ENCODE results near the gene PDPK1. TPM values are rescaled to one million over a fixed set of nuclear protein-coding genes. Genes with fewer than 3 reads are reported as not detected.
A peak's percentile ranks its signal among the peaks of the same experiment; 100 is the strongest.

Gene PDPK1
- total RNA-seq, 4 donors from 2014 or later: 28.6 to 41.7 (median 32.4) TPM

- DNase-seq (ENCODE audit: low spot score in 2 of 2): no peak
- Histone ChIP-seq H3K4me3 (no peak overlapping the region), H3K36me3 (peaks cover 0 to 81% (median 11%) of the 10 kb centered on the region in 3 donors), H3K27ac (peak overlapping the region in 1 of 4 donors; percentile 35), H3K9me3 (no peaks in the 10 kb centered on the region), H3K4me1 (peaks cover 0 to 19% (median 15%) of the 10 kb centered on the region in 4 donors), H3K27me3 (no peaks in the 10 kb centered on the region)
- 90 to 91% methylated on average over 9 of the region's 9 CpGs for WGBS, 2 donors
- TF ChIP-seq POLR2A (IDR thresholded peaks at IDR 0.05): no peak
Measured at GRCh38 chr16:2524339-2524938, 13.4 kb upstream of the PDPK1 start.

- Histone ChIP-seq H3K4me3 (no peak overlapping the region), H3K27me3 (no peaks in the 10 kb centered on the region)
- 85 to 89% methylated on average over 6 to 8 of the region's 8 CpGs for WGBS, 2 donors
Measured at GRCh38 chr16:2526135-2526534, 11.7 kb upstream of the PDPK1 start.

GRCh38 chr16:2527071-2527783 is 10.6 kb upstream of the PDPK1 start:
- peaks cover 0 to 14% (median 6%) of the 10 kb centered on the region in 4 donors for H3K4me1 ChIP-seq
- no peak for TF ChIP-seq POLR2A (IDR thresholded peaks at IDR 0.05)
- TF ChIP-seq CTCF (IDR thresholded peaks at IDR 0.05): no peak
- no peak for TF ChIP-seq EP300 (IDR thresholded peaks at IDR 0.05)
- no peaks in the 10 kb centered on the region for H3K27me3 ChIP-seq
- H3K36me3 ChIP-seq: peaks cover 0 to 82% (median 11%) of the 10 kb centered on the region in 3 donors
- WGBS, 2 donors: 81 to 84% methylated on average over 11 to 12 of the region's 12 CpGs
- H3K4me3 ChIP-seq: no peak overlapping the region
- H3K27ac ChIP-seq: no peak overlapping the region
- DNase-seq (ENCODE audit: low spot score in 2 of 2): no peak
- H3K9me3 ChIP-seq: no peaks in the 10 kb centered on the region

More at GRCh38 chr16:2526135-2526534, 11.7 kb upstream of the PDPK1 start:
- no peak for TF ChIP-seq CTCF (IDR thresholded peaks at IDR 0.05)
- no peak for TF ChIP-seq POLR2A (IDR thresholded peaks at IDR 0.05)
- no peak for TF ChIP-seq EP300 (IDR thresholded peaks at IDR 0.05)
- peaks cover 0 to 88% (median 11%) of the 10 kb centered on the region in 3 donors for H3K36me3 ChIP-seq
- H3K4me1 ChIP-seq: peaks cover 0 to 15% (median 7%) of the 10 kb centered on the region in 4 donors
- no peak for DNase-seq (ENCODE audit: low spot score in 2 of 2)
- H3K9me3 ChIP-seq: no peaks in the 10 kb centered on the region
- no peak overlapping the region for H3K27ac ChIP-seq

GRCh38 chr16:2527784-2528100 is 10.1 kb upstream of the PDPK1 start:
- H3K4me3 ChIP-seq: no peak overlapping the region
- no peak for DNase-seq (ENCODE audit: low spot score in 2 of 2)
- 95 to 97% methylated on average over 11 to 17 of the region's 24 CpGs for WGBS, 2 donors

More at GRCh38 chr16:2527784-2528100, 10.1 kb upstream of the PDPK1 start:
- peaks cover 0 to 14% (median 6%) of the 10 kb centered on the region in 4 donors for H3K4me1 ChIP-seq
- no peak for TF ChIP-seq POLR2A (IDR thresholded peaks at IDR 0.05)
- no peak for TF ChIP-seq CTCF (IDR thresholded peaks at IDR 0.05)
- TF ChIP-seq EP300 (IDR thresholded peaks at IDR 0.05): no peak
- no peak overlapping the region for H3K27ac ChIP-seq
- H3K36me3 ChIP-seq: peaks cover 0 to 77% (median 11%) of the 10 kb centered on the region in 3 donors
- H3K9me3 ChIP-seq: no peaks in the 10 kb centered on the region
- H3K27me3 ChIP-seq: no peaks in the 10 kb centered on the region

Data from tibial nerve (tissue), 4 donors.